ENCODE measurements around the gene MAST4.
A peak's percentile ranks its signal among the peaks of the same experiment; 100 is the strongest.

MAST4 gene

DNA sequence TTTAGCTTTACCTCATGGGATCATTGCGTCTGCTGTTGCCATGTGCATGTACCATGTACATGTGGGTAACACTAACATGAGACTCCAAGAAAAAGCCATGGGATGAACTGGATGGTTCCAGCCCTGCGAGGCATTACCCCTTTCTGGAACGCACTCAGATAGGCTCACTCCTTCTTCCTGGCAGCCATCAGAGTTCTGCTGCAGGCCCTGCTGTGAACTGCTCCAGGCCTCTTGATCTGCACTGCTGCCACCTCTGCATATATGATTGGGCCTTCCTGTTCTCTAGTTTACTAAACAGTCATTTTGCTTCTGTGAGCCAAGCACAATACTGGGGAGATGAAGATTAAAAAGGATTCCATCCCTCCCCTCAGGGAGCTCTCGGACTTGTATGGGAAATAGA lies 379.9 kb downstream of the MAST4 start:
- no peak for DNase-seq

DNA sequence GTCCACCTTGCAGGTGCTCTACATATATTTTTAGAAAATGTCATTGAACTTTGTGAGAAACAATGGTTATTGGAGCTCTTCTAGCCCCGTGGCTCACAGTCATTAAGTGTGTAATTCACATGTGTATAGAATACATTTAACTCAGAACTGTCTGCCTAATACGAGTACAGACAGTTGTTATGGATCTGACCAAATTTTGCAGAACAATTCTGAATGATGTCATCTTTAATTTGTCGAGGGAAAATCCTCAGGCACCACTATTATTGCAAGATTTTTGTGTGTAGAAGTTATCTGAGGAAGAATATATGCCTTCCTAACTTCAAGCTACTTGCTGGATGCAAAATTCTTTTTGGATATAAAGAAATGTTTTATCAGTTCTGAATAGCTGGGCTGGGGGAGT lies 383.5 kb downstream of the MAST4 start:
- no peak for DNase-seq

DNA sequence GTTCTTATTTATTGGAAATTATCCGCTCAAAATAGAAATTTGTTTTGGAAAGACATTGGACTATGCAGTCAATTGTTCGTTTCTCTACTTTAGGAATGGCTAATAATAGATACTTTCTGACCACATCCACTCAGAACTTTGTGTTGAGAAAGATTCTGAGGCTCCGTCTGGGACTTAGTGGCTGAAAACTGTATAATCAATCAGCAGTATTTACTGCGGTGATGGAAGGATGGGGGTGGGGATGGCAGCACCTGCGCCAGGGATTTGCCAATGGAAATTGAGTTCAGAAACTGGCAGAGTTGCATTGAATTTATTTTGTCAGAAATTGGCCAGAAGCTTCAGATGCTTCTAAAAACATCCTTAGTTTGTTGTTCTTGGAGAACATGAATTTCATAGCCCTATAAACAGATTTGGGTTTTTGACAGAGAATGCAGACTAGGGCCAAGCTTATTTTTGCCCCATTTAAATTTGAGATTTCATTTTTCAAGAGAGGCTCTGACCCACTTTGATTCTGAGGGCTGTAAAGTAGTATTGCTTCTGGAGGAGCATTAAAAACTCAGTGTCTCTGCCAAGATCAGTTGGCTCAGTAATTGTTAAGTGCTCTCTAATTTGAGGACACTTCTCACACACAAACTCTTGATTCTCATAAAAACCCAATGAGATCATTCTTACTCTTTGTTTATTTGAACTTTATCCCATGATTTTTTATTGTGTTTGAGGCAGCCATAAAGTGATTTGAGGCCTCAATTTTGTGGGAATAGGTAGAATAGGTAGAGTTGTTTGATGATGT lies 385.3 kb downstream of the MAST4 start:
- no peak for DNase-seq

DNA sequence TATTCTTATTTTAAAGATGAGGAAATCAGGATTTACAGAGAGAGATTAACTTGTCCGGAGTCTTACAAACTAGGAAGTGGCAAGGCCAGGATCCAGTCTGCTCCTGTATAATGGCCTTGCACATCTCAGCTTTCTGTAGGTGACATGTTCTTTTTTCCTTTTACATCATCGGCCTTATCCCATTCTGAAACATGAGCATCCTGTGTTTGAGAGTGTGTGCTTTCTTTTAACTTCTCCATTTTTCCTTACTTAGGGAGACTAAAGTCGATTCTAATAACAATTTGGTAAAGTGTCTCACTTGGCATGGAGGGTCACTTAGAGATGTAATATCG lies 385.8 kb downstream of the MAST4 start:
- DNase-seq, result no peak

DNA sequence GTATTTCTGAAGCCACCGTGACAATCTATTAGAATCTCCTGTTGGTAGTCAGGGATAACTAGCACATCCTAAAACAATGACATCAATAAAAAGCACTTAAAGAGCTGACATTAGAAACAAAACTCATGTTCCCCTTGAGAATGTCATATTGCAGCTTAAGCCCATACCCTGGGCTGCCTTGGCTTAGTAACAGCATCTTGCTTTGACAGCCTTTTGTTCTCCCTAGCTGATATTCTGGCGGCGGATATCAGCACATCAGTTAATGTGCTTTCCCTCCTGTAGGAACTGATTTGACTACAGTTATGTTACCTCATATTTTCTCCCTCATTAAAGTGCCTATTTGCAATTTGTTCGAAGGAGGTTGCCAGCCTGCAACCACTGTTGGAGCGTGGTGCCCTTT lies 386.3 kb downstream of the MAST4 start:
- no peak for DNase-seq

DNA sequence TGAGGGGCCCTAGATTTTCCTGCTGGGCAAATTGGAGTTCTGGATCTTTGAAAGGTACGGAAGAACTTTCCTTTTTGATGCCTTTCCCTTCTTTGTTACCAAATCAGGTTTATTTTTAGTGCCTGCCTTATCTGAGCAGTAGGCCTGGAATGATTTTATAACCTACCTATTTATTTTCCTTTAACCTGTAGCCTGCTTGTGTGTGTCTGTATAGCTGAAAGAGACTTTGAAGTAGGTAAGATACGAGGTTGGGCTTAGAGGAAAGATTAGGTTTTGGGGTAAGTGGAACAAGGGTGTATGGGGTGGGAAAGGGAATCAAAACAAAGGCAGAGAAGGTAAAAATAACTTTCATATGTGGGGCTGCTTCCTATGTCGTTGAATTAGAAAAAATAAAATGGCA lies 389.2 kb downstream of the MAST4 start:
- DNase-seq, result no peak

DNA sequence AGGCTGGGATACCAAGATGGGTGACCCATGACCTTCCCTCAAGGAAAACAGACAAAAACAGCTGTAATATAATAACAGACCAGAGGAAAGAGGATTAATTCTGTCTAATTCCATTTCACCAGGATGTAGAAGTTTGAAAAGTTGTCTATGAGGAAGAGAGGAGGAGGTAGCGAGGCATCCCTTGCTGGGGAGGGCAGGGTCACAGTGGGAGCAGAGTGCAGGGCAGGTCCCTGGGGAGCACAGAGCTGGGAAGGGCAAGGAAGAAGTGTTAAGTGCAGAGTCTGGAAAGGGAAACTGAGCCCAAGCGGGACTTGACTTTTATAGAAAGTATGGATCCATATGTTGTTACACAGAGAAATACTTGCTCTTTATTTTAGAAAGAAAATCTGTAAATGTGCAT lies 389.8 kb downstream of the MAST4 start:
- no peak for DNase-seq

DNA sequence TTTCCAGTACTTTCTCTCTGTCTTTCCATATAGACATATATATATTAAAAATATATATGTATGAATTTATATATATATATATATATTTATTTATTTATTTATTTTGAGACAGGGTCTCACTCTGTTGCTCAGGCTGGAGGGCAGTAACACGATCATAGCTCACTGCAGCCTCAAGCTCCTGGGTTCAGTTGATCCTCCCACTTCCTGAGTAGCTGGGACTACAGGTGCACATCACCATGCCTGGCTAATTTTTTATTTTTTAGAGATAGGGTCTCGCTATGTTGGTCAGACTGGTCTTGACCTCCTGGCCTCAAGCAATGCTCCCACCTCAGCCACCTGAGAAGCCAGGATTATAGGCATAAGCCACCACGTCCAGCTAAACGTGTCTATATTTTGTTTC lies 390.3 kb downstream of the MAST4 start:
- no peak for DNase-seq

DNA sequence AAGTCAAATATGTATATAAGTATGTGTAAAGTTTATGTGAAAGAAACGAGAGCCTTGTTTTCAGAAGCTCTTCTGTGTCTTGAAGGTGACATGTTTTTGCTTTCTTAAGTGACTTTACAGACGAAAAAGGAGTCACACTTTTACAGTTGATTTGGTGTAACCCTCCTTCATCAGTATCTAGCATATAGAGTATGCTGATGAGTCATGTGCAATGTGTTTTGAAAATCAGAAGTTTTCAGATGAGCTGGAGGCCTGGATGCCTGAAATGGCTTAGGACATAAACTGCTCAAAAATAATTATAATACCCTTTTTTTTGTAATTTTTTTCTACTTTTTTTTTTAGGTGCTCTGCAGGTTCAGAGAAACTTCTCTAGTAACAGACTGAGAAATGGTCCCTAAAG lies 390.9 kb downstream of the MAST4 start:
- DNase-seq, result no peak

DNA sequence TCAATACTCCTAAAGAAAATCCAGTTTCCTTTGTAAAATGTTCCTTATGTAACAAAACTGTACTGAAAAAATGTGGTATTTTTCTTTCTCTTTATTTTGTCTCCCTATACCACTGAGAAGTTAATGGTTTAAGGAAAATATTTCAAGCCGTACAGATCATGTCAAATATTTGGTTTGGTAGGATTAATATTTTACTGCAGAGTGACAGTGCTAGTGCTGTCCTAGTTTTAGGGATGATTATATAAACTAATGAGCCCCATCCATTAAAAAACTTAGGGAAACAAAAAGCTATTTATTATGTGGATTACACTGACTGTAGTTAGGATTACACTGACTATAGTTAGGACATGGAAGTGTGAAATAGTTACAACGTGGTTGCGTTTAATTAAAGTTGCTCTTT lies 391.3 kb downstream of the MAST4 start:
- DNase-seq, result no peak

DNA sequence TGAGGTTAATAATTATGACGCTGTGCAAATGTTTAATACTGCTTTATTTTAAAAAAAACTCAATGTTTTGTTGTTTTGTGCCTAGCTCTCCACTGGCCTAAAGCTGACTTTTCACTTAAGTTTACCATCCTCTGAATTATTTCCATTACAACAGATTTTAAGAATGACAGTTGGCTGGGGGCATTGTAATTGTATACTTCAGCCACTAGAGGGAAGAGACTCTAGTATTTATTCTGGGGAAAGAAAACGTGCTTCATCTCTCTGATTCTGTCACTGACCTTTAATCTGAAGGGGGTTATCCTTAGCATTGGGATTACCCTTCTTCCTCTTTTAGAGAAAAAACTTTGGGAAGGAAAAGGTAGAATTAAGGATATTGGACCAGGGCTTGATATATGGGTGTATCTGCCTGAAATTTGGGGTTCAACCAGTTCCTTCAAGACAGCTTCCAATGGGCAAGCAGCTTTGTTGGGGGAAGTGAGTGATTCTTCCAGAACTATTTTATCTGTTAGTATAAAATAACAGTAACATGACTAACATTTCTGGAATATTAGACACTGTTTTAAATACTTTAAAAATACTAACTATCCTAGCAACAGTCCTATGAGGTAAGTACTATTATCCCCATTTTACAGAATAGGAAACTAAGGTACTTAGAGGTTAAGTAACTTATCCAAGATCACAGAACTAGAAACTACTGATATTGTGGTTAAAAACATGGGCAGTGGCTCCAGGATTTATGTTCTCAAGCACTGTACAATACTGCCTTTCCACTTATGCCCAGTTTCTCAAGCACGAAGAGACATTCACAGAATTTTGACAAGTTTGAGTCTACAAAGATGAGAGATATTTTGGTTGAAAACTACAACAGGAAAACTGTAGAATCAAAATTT lies 392.0 kb downstream of the MAST4 start:
- no peak for DNase-seq

DNA sequence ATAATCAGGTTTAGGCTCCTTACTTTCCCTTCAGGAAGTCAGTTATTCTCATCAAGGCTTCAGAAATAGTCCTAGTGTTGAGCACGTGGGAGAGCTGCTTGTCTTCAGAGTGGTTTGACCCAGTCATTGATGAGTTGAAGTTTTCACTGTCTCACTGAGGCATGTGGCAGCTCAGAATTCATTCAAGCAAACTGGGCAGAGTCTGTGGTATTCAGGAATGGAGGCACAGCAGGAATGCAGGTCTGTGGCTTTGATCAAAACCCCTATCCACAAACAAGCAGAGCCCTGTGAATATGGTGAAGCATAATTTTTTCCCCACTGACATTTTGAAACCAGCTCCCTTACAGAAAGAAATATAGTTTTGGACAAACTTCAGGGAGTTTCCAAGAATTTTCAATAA lies 393.1 kb downstream of the MAST4 start:
- DNase-seq, result no peak

DNA sequence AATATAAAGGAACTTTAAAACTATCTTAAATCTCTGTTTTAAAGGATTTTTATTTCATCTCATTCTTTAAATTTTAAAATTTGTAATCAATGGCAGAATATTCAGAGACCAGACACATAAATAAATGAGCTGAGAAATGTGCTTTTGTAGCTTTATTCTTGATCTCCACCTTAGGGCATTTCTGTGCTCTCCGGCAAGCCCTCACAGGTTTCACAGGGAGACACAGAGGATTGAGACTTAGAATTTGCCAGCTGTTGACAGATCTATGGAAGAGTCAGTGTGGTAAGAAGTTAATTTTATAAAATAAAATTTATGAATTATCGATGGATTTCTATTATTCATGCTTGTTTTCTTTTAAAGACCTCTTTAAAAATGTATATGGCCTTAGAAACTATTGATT lies 393.6 kb downstream of the MAST4 start:
- no peak for DNase-seq

DNA sequence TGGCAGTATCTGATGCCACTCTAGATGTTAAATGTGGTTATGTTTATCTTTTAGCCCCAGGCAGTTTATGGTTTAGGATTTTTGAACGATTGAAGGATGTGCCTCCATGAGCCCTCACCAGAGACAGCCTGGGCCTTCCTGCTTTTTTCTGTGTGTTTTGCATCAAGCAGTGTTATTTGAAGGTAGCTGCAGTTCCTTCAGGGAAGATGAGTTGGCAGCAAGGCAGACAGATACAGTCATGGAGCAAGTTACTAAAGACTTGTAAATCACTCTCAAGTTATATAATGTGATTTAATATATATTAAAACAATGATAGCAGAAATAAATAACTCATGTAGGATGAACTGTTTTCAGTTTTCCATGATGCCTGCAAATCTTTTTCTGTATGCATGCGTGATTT lies 395.6 kb downstream of the MAST4 start:
- no peak for DNase-seq

DNA sequence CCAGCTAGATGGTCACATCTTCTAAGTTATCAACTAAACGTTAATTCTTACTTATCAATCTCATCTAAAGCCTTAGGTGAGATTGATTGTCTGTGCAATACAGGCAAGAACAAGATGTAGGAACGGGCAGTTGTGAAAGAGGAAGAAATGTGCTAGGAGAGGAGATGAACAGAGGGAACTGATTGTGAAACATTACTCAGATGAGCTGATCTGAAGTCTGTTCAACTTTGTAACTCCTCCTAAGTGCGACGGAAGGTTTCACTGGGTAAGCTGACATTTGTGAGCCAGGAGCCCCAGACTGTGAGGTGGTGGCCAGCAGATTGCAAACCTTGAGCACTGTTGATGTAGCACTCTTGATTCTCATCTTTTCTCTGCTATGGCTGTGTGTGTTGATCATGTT lies 396.4 kb downstream of the MAST4 start:
- no peak for DNase-seq

DNA sequence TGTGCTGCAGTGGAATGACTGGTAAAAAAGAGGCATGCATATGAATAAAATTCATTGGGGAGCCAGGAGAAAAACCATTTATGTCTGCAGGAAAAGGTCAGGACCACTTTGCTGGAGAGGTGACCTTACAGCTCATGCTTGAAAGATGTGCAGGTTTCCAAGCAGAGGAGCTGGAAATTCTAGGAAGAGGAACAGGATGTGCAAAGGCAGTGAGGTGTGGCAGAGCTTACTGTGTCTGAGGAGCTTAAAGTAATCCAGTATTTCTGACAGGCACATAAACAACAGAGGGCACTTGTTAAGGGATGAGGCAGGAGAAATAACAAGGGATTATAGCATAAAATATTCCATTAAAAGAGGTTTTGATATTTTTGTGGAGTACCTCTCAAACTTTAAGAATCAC lies 397.3 kb downstream of the MAST4 start:
- DNase-seq, result no peak

DNA sequence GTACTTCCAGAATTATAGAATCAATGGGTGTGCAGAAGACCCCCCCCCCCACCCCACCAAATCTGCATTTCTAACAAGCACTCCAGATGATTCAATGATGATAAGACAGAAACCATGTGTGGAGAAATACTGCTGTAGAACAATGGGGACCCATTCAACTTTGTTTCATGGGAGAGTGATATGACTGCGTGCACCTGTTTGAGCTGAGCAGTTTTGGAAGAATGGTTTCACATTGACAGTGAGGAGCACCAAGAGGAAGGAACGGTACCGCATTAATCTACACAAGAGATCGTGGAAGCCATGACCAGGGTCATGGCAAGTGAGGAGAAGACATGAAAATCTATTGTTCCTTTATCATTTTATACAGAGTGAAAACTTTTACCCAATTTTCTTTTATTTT lies 397.7 kb downstream of the MAST4 start:
- no peak for DNase-seq

DNA sequence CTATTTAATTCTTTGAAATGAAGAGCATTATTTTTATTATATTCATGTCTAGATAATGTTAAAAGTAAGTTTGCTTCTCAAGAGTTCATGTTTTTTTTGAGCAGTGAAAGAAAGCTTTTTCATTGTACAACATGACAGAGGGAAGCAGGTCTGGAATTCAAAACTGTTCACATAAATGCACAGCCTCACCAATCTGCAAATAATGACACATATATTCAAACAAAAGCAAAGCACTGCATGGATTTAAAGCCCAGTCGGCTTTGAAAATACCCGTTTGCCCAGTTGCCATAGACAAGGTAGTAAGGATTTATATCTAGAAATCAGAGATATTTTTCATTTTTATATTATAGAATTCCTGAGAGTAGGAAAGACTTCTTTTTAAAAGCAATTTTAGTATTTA lies 398.6 kb downstream of the MAST4 start:
- DNase-seq, result no peak

DNA sequence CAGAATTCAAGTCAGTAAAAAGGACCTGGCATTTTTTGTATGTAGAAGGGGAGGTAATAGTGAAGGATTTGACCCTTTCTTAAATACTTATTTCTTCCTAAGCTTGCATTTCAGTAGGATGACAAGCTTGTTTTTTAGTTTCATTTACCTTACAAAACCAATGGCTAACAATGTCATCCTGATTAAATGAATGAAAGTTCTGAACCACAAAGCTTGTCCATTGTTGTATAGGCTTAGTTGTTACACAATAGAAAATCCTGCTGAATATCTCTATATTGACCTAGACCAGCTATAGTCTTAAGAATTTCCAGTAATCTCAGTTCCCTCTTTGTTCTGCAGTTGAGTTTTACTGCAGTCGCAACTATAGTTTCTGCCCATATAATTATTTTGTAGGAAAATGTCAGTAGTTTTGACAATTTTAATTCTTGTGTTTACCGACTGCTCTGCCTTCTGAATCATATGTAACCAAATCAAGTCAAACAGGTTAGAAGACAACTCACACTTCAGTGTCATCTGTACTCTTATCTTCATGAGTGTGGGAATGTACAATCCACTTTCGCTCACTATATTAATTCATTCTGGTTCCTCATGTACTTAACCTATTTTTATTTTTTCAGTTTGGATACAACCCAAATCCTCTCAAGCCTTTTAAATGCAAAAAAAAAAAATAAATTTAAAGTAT lies 404.7 kb downstream of the MAST4 start:
- DNase-seq, result no peak

DNA sequence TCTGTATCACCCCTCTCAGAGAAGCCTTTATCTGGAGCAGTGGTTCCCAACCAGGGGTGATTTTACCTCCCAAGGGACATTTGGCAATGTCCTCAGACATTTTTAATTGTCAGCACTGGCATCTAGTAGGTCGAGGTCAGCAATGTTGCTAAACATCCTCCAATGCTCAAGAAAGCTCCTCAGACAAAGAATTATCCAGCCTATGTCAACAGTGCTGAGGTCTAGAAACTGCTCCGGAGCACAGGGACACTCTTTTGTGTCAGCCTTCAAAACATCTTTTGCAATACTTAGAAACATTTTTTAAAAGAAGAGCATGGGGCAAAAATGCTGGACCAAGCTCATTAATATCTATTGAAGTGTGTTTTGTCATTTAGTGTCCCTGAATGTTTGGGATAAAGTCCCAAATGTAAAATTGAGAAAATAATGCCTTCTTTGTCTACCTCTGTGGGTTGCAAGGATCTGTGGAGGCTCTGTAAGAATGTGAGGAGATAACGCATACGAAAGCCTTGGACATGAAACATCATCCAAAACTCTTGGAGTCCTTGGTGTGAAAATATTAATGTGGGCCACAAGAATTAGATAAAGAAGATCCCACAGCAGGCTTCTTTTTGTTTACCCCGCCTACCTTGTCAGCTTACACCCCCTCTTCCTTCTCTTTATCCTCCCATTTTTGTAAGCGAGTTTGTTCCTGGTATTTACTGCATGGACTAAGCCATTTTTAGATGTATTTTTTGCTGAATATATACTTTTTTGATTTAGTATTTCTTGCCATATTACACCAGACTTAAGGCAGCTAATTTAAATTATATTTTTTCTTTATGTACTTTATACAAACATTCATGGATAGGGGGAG lies 406.9 kb downstream of the MAST4 start:
- no peak for DNase-seq

DNA sequence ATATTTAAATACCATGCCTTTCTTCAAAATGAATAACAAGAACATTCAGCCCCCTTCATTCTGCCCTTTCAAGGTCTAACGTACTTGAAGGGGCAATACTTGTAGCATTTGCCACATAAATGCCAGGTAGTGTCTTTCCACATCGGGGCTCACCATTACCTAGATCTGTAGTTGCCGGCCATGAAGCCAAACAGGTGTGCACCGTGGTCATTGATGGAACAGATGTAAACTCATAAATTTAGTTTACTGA lies 407.4 kb downstream of the MAST4 start:
- no peak for DNase-seq

DNA sequence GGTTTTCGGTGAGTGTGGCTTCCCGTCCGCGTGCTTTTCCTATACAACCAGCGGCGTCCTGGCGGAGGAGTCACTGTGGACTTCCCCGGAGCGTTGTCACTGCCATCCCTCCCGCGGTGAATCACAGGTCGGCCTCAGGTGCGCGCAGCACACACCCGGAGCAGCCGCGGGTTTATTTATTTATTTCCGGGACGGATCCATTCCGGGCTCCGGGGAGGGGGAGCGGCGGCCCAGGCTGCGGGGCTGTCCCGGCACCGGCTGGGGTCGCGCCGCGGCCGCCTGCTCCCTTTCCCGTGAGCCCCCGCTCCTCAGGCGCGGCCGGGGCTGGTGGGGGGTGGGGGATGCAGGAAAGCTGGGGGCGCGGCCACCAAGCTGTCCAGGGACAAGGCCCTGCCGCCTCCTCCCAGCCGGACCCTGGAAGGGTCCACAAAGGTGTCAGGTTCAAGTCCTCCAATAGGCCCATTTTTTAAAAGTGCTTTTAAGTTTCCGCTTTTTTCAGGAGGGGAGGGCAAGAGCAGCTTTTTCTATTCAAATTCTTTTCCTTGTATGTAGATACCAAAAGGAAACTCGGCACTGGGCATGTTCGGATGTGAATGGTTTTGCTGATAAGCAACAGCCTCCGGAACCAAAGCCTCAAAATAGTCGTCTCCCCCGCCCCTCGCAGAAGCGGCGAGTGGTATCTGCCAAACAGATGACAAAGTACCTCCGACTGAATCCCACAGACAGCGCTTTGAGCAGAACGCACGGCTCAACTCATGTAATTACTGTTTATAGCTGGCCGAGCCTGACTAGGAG lies 407.9 kb downstream of the MAST4 start:
- peak; percentile 86 for DNase-seq

All from activated gamma-delta T cell treated with Interleukin-2 at 50 U/mL for 16 hours (primary cell).